GM19397 (cell line): ENCODE measurements around the gene PFDN6.

Experiments used
- ATAC-seq: cut with Tn5 transposase; IDR thresholded peaks from one replicate; pipeline ENCODE4 v1.9.1; 2021; ENCODE audit warnings: mild to moderate bottlenecking, moderate library complexity; ENCODE audit not compliant: unreplicated experiment

The PFDN6 gene

GRCh38 chr6:33294086-33294823 lies 4.9 kb downstream of the PFDN6 start:
- no peak for ATAC-seq

GRCh38 chr6:33295621-33296369 lies 6.4 kb downstream of the PFDN6 start:
- ATAC-seq = no peak

DNA sequence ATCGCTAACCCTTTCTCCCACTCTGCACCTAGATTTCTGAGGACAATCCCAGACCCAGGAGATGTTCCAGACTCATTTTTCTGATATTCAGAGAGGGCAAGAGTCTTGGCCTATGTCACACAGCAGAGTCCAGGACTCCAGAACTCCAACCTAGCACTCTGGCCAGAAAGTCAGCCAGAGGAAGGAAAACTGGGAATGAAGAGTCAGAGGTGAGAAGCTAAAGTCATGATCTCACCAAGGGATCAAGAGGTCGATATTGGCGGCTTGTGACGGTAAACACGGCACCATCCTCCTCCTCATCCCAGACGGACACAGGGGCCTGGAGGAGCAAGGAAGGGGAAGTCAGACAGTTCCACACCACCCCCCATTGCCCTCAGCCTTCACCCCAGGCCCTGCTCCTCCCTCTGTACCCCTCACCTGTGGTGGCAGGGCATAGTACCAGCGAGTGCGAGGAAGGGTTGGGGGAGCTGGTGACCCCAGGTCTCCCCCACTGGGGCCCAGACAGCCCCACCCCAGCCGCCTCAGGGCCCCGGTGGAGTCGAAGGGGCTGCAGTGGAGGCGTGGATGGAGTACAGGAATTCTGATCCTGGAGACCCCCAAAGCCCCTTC lies 7.5 kb downstream of the PFDN6 start:
- ATAC-seq = no peak

- ATAC-seq = no peak
Measured at GRCh38 chr6:33297406-33297955, 8.1 kb downstream of the PFDN6 start.

- no peak for ATAC-seq
Measured at GRCh38 chr6:33297956-33298772, 8.8 kb downstream of the PFDN6 start.

DNA sequence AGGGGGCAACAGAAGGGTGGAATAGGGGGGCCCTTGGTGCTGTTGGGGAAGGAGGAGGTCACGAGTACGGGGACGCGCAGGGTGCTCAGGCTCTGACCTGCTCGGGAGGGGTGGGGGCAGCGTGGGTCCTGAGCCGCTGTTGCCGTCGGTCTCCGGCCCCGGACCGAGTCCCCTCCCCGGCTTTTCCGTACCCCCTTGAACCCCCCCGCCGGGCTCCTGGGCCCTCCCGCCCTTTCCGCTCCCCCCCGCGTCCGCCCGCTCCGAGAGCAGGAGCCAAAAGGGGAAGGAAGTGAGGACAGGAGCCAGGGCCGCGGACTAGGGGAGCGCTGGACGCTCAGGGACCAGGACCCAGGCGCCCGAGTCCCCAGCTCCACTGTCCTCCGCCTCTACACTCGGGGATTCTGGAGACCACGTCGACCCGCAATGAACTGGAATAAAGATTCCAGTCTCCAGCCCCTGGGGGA lies 9.4 kb downstream of the PFDN6 start, which contains the start of gene RGL2:
Gene RGL2 (minus strand): TSS at position 170 of the 464 bp plus-strand sequence. CDS start 332 bp downstream, outside the sequence.
- peak; percentile 36 for ATAC-seq

- ATAC-seq = peak; percentile 67
Measured at GRCh38 chr6:33299237-33299944, 10.0 kb downstream of the PFDN6 start.

DNA sequence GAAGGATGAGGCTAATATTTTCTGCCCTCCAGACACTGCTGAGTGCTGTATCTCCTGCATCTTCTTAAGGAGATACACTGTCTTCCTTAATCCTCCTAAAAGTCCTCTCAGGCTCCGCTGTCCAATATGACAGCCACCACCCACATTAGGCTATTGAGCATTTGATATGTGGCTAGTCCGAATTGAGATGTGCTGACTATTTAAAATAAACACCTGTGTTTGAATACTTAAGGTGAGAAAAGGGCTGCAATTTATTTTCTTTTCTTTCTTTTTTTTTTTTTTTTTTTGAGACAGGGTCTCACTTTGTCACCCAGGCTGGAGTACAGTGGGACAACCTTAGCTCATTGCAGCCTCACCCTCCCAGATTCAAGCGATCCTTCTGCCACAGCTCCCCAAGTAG lies 12.5 kb downstream of the PFDN6 start:
- ATAC-seq = no peak

DNA sequence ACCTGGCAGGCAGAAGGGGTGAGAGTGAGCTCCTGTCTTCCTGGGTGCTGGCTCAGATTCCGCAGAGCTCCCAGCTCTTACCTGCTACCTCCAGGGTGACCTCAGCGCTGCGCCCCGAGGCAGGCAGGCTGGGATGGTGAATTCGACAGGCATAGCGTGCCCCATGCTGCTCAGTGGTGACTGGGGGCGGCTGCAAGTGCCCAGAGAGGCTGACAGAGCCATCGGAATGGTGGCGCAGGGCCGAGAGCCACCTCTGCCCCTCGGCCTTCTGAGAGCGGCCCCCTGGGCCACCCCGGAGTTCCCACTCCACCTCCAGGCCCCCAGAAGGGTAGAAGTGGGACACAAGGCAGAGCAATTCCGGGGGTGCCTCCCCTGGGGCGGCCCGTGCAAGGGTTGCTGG lies 14.8 kb downstream of the PFDN6 start:
- ATAC-seq = no peak

DNA sequence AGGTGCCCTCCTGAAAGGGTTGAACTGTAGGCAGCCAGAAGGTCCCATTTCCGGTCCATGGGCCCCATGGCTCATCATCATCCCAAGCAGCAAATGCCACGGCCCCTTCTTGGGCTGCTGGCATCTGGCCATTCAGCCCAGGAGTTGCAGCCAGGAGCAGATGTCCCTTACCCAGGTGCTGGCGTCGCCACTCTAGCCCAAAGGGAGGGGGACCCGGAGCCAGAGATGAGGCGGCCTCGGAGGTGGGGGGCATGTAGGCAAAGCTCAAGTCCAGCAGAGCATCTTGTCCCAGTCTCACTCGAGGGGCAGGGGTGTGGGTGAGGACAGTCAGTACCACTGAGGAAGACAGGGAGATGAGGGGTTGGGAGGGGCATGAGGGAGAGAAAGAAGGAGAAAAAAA lies 15.7 kb downstream of the PFDN6 start:
- no peak for ATAC-seq

GRCh38 chr6:33306356-33306755 lies 17.0 kb downstream of the PFDN6 start:
- ATAC-seq = no peak

DNA sequence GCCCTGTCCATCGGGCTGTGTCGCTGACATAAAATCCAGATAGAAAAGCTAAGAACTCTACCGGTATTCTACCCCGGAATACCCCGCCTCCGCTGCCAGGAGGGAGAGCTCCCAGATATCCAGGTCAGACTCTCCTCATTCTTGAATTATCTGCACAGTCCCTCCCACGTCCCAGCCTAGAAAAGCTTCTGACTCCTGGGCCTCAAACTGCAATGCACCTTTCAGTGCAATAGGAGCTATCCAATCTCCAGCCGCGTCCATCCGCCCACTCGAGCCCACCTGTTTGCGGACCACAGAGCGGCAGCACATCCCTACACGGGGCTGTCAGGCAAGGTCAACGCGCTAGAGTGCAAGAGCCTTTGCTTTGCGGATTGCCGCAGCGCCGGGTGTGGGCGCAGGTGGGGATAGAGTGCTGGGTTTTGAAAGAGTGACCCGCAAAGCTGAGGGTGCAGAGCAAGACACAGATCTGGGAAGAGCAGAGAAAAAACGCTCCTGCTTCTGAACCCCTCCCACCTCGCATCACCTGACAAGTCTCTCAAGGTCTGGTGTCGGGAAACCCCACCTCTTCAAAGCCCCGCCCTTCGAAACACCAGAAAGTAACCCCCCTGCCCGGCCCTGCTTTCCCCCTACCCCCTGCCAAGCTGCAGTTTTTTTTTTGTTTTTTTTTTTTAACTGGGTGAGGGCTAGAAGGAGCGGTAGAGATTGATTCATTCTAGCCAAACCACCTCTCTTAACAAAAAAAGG lies 23.1 kb downstream of the PFDN6 start:
- no peak for ATAC-seq

DNA sequence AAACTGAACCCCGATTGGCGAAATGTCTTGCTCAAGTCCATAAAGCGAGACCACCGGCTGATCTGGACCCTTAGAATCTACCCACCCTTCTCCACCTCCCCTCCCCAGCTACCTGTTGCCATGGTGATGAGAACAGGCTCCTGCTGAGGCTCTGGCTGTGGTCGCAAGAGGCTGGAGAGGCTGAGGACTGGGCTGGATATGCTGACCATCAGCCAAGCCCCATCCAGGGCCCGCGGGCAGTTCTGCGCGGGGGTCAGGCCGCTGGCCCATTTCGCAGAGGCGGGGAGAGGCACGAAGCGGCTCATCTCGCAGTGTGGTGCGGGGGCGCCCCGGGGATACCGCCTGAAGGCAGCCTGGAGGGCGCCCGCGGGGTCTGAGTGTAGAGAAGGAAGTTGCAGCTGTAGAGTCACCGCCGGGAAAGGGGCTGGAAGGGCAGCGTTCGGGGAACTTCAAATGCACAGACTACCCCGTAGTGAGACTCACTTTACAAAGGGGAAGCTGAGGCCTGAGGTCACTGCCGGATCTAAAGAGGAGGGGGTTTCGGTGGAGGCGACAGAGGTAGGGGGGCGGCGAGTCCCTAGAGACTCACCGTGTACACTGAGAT lies 23.8 kb downstream of the PFDN6 start:
- ATAC-seq = peak; percentile 11

DNA sequence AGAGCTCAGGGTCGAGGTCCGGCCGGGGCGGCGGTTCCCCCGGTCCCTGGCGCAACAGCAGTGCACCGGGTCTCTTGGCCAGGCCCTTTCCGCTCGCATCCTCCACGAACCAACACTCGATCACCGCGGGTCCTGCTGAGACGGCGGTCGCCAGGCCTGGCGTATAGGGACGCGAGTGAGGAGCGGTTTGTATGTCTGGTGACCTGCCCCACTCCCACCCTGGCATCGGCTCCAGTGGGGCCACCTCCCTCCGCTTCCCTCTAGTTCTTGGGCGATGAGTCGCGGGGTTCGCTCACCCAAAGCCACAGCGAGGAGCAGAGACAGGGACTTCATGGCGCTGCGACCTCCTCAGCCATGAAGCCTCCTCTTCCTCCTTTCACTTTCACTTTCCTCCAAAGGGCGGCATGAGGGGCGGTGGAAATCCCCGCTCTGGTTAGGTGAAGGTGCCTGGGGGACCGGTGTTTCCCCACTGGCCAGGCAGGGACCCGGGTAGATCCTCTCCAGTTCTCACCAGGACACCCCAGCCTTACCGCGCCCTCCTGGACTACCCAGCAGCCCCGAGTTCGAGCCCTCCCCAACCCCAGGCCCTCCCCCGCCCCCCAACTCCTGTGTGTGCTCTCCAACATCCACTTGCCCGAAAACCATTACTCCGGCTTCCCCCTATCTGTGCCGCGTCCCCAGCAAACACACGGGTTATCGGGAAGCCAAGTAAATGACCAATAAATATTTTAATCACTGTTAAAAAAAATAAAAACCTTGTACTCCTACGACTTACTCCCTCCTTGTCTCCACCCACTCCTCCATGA lies 24.5 kb downstream of the PFDN6 start, which contains the start of gene TAPBP:
Gene TAPBP (minus strand): TSS at position 370 of the 806 bp plus-strand sequence. CDS start 37 bp downstream, at position 333.
- peak; percentile 35 for ATAC-seq

DNA sequence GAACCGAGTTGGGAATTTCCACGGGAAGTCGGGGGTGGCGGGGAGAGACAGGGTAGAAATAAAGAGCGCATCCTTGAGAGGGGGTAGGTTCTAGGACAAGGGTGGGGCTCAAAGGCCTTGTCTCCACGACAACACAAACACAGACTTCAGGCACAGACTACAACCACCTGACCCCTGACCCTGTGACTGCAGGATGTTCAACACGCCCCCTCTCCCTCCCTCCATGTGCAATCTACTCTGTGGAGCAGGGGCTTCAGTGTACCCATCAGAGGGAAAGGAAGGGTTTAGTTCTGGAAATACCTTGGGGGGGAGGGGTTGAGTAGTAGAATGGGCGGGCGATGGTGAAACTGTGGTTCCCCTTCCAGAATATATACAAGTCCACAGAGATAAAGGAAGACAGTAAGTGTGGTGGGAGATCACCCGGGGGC lies 25.1 kb downstream of the PFDN6 start:
- no peak for ATAC-seq

- ATAC-seq = no peak
Measured at GRCh38 chr6:33314943-33315792, 25.8 kb downstream of the PFDN6 start.
